ENCODE data around the gene IGSF3.
A peak's percentile ranks its signal among the peaks of the same experiment; 100 is the strongest.
"Not testable (repeated sequence)": the region's sequence is repeated elsewhere in the genome, so short reads cannot be mapped to it uniquely, and the experiment has no call there.

IGSF3 gene

DNA sequence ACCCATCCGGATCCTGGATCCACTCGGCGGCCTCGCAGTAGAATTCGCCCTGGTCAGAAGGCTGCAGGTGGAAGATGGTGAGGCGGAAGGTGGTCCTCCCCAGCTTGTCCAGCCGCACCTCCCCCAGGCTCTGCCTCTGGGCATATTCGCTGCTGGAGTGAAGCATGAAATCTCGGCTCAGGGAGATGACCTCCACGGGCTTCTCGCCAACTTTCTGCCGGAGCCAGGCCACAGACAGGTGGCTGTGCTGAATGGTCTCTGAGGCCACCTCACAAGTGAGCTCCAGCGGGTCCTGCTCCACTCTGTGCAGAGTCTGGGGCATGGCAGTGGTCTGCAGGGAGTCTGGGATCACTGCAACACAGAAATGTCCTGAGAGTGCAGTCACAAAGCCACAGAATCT is 53.7 kb downstream of the IGSF3 start:
- not testable (repeated sequence) for ATAC-seq

DNA sequence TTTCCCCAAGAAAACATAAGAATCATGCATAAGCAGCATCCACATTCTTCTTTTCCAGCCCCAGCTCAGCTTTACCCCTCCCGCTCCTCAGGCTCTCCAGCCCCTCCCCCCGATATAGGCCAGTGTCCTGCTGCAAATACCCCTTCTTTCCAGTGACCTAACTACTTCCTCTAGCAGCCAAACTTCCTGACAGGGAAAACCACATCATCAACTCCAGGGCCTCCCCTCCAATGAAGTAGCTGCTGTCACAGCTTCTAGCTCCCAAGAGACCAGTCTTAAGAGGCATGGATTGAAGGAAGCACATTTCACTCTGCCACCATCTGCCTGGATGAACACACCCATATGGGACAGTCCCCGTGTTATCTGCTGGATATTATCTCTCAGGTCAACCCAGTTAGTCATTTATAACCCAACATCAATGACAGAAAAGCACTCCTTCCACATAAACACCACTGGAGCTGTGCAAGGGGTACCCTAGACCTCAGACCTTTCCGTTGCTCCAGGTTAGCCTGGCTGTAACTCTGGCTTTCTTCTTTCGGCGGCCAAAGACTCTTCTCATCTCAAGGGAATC is 57.6 kb downstream of the IGSF3 start:
- not testable (repeated sequence) for ATAC-seq

DNA sequence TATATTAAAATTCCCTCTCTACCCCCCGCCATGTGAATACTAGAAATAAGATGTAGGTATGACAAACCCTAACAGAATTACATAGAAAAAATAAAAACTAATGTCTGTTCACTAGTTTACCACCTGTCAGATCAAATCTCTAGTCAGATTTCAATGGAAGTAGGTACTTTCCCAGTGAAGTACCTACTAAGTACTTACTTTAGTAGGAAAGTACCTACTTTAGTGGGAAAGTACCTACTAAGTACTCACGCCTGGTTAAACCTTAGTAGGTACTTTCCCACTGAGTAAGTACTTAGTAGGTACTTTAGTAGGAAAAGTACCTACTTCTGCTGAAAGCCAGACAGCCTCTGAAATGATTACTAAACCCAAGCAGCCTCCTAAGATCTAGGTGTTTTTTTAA is 58.7 kb downstream of the IGSF3 start:
- ATAC-seq: not testable (repeated sequence)

DNA sequence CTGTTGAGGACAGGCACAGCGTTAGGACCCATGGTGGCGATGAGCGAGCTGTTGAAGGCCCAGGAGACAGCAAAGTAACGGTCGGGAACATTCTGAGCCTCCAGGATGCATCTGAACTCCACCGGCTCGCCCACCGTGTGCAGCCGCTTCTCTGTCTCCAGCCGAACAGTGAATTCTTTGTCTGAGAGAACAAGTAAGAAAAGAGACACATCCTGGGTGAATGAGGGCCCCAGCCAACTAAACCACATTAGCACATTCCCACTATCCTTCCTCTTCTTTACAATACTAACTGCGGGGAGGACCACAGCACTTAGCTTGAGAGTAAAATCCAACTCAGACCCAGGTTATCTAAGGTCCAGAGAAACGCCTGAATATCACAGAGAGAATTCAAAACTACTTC is 59.4 kb downstream of the IGSF3 start:
- not testable (repeated sequence) for ATAC-seq

DNA sequence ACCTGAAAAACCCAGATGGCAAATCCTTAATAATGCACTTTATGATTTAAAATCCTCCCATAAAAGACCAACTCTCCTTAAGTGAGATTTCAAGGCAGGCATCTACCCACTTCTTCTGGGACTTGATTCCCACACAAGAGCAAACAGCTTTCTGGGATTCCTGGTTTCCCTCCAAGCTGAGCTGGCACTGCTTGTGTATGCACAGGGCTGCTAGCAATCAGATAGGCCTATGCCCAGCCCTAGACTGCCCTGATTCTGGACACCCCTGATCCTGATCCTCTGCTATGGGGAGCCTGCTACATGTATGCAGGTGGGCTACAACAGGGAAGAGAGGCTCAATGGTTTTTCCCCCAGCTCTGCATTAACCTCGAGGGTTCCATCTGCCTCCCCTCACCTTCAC is 60.1 kb downstream of the IGSF3 start:
- not testable (repeated sequence) for ATAC-seq

DNA sequence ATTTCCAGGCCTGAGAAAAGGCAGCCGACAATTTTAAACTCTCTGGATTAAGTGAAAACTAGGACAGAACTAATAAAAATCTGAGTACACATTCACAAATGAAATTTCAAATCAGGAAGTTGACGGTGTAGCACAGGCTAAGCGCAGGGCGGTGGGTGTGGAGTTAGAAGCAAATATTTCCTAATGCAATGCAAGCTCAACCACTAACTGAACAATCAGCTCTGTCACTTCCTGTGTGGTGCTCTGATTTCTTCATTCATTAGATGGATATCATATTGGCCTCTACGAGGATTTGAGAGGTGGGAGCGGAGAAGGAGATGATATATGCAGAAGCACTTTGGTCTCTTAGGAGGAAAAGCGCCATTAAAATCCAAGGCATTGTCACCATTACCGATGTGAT is 61.5 kb downstream of the IGSF3 start:
- not testable (repeated sequence) for ATAC-seq

DNA sequence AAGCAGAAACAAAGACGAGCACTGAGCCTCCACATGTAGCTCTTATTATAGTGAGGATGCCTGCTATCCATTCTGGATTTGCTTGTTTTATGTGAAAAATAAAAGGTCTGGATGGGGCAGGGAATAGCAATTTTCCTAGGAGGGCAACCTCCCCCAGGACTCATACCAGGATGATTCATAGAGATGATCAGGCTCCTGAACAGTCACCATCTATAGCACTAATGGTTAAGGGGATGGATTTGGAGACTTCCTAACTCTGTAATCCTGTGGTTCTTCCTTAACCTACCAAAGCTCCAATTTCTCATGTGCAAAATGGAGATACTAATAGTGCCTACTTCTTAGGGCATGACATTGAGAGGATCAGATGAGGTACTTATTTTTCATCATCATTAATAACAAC is 62.2 kb downstream of the IGSF3 start:
- ATAC-seq: no peak

DNA sequence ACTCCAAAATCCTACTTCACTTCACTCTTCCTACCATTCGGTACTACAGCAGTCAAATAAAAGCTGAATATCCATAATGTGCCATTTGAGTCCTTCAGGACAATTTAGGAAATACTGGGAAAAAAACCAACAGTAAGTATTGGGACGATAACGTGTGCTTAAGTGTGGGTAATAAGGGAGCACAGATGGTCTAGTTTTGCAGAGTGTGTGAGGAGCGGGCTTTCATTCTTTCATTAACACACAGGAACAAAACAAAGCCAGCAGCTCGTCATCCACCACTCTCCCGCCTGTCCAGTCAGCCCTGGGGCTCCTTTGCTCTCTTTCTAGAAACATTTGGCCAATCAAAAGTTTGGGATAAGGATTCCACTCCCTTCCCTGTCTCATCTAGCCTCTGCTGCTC is 63.1 kb downstream of the IGSF3 start:
- ATAC-seq: not testable (repeated sequence)

More for the DNA sequence above, 62.2 kb downstream of the IGSF3 start:
- TF ChIP-seq SNAI2 (CRISPR knock-in tag; IDR thresholded peaks at IDR 0.05): no peak
- no peak for TF ChIP-seq ZFP30 (CRISPR knock-in tag; IDR thresholded peaks at IDR 0.05)

DNA sequence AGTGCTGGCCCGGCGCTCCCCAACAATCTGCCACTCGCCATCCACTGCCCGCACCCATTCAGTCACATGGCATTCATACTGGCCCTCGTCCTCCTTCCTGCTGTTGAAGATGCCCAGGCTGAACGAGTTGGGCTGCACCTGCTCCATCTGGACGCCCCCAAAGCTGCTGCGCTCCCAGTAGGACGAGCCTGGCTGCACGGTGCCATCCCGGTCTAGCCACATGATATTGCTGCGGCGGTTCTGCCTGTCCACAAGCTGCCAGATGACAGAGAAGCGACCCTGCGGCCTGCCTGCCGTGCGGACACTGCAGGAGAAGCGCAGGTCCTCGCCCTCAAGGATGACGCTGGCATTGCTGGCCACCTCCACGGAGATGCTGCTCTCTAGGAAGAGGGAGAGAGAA is 63.9 kb downstream of the IGSF3 start:
- ATAC-seq: not testable (repeated sequence)

DNA sequence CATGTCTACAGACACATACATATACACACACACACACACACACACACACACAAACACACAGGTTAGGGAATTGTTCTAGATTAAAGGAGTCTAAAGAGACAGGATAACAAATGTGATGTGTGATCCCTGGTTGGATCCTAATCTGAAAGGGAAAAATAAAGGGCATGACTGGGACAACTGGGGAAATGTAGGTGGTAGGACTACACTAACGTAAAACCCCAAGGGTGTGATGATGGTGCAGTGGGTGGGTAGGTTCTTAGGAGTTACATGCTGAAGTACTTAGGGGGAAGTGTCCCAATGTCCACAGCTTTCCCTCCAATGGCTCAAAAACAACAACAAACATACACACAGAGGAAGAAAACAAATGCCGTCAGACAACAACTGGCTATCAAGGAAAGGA is 68.2 kb downstream of the IGSF3 start:
- not testable (repeated sequence) for ATAC-seq

DNA sequence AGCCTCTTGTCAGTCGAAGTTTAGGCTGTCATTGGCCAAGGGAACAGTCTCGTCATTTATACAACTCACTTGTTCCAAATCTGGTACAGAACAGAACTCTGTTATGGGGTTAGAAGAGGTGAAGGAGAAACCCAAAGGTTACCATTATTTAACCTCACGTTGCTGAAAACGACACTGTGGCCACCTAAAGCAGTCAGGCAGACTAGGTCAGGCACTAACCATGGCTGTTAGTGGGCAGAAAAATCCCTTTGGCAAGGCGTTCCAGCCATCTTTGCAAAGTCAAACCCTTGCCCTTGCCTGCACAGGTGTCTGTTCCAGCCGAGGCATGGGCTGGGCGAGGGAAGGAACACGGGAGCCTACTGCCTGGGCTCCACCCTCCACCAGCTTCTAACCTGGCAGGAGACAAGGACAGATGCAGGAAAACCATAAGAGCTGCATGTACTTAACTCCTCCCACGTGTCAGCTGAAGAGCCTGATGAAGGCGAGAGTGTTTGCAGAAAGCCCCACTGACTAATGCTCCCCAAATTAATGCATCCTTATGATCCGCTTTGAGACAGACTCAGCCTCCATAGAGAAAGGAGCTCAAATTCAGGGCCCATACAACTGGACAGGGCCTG is 69.0 kb downstream of the IGSF3 start:
- ATAC-seq: not testable (repeated sequence)

DNA sequence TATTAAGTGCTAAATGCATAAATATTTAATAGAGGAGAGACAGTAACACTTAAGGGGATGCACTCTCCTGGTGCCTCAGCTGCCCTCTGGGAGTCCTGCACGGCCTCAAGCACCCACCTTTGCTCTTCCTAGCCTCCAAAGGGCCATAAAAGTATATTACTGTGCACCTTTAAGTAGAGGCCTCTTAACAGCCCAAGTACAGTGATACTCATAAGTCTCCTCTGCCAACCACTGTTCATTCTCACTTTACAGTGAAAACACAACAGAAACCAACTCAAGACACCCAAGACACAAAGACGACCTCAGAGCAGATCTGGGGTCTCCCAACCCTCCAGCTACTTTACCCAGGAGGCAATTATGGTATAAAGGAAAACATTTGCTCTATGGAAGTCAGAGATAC is 70.1 kb downstream of the IGSF3 start:
- ATAC-seq: not testable (repeated sequence)

DNA sequence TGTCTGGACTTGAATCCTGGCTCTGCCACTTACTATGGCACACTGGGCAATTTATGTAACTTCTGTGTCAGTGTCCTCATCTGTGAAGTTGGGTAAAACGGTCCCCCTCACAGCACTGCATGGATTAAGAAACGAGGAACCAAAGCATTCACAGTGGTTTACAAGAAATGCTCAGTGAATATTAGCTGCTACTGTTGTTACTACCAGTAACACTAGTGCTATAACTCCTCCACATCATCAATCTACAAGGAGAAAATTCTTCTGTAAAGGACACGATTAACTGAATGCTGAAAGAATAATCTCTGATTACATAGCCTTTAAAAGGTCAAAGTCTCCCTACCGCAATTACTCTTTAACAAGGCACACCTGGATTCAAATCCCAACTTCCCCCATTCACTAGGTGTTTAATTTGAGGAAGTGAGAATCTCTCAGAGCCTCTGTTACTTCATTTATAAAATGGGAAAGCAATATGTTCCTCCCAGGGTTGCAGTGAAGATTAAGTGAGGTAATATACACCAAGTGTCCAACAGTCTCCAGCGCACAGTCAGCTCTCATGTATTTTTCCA is 70.7 kb downstream of the IGSF3 start:
- not testable (repeated sequence) for ATAC-seq

DNA sequence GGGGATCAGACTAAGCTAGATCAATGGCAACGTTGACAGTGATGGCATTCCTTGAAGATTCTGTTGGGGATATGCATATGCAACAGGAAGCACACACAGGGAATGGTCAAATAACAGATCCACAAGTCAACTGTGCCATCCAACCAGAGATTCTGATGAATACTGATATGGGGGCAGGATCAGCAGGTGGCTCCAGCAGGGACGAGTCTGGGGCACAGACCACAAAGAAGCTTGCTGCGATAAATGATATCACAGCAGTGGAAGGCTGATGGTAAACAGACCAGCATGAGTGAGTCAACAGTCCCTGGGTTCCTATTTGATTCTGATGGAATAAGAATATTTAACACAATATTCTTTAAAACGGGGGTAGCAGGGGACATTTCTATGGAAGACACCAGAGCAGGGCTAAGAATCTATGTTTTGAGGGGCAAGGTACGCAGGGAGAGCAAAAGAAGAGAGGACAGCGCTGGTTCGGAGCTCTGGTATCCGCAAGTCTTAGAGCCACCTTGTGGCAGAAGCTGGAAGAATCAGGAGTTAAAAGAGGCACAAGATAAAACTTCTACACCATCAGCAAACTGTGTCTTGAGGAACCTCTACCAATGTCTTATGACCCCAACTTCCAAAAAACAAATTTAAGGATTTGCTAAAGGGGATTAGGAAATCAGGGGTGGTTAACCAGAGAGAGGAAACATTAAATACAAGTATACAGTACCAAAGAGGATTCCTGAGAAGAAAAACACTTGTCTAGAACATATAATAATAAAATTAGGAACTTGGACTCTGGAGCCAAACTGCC is 71.4 kb downstream of the IGSF3 start:
- peak; percentile 92 for ATAC-seq
- TF ChIP-seq TCF4 (CRISPR knock-in tag; IDR thresholded peaks at IDR 0.05; ENCODE audit: borderline replicate concordance): peak; percentile 36; the same call in 1 of the 2 replicates

DNA sequence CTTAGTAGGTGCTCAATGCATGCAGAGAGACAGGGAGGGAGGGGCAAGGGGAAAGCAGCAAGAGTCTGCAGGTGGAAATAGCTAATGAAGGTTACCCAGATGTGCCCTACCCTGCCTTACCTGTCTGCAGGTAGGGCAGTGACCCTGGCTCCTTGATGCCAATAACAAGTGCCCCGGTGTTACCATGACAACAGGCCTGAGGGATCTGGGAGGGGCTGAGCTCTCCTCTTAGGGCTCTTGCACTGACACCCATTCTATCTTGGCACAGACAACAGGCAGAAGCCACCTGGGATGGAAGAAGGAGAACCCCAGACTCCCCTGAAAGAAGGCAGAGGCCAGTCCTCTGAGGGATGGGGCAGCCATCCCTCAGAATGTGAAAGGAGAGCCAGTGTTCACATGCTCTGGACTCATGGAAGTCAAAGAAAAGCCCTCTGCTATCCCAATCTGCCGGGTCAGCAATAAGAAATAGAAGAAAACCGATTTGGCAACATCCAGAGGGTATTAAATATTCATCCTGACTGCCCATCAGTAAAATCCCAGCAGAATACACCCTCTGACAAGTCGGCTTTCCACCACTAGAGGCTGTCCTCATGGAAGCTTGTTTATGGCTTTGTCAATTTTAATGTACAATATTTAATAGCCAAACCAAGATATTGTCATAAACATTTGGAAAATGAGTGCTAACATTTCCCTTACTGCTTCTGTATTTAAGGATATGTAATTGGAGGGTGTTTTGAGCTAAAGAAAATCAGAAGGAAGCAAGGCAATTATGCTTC is 72.3 kb downstream of the IGSF3 start:
- peak; percentile 81 for ATAC-seq

DNA sequence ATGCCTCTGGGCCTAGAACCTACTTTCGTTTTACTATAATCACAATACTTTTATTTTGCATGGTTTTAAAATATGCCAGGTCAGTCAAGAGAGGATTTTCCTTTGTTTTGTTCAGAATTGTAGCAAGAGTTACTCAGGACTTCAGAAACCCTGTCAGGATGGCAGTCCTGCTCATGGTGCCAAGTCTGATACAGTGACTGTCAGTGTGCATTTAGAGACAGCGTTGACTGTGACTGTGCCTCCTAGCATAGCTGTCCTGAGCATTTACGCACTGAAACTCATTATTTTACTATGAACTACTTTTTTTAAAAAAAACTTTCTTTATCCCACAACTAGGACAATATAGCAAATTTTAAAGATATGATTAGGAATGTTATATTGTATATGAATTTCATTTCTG is 73.6 kb downstream of the IGSF3 start:
- not testable (repeated sequence) for ATAC-seq

DNA sequence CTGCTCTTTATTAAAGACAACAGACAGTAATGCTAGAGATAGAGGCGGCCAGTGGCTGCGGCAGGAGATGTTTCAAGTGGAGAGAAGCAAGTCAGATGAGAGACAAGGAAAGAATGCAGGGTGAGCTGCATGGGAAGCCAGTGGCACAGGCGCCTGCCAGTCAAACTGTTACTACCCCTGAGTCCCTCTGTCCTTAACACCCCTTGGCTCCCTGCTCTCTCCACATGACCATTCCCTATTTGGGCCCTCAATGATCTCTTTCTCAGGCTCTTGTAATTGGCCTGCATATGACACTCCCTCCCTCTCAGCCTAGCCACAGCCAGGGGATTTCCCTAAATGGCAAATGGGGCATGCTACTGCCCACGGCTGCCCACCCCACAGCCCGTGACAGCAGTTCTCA is 74.1 kb downstream of the IGSF3 start:
- not testable (repeated sequence) for ATAC-seq

DNA sequence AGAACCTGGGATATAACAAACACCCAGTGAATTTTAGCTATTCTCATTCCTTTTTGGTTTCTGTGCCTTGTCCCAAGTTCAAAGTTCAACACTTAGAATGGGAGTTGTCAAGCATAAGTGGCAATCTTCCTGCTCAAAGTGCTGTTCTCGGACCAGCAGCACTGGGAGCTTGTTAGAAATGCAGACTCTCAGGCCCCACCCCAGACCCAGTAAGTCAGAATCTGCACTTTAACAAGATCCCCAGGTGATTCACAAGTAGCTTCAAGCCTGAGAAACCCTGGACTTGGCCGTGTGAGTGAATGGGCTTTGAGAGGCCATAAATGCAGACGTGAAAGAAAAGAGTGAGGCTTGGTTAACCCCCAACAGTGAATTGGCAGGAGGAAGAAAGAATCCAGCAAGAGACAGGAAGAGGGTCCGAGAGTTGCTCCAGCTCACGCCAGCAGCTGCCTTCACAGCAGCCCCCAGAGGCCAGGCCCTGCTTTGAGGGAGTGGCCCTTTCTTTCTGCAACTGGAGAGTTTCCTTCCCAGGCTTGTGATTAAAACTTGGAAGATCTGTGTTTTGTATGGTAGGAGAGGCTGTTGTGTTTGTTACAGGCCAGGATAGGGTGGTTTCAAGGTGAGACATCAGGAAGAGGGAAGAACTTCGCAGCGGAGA is 75.5 kb downstream of the IGSF3 start:
- not testable (repeated sequence) for ATAC-seq

DNA sequence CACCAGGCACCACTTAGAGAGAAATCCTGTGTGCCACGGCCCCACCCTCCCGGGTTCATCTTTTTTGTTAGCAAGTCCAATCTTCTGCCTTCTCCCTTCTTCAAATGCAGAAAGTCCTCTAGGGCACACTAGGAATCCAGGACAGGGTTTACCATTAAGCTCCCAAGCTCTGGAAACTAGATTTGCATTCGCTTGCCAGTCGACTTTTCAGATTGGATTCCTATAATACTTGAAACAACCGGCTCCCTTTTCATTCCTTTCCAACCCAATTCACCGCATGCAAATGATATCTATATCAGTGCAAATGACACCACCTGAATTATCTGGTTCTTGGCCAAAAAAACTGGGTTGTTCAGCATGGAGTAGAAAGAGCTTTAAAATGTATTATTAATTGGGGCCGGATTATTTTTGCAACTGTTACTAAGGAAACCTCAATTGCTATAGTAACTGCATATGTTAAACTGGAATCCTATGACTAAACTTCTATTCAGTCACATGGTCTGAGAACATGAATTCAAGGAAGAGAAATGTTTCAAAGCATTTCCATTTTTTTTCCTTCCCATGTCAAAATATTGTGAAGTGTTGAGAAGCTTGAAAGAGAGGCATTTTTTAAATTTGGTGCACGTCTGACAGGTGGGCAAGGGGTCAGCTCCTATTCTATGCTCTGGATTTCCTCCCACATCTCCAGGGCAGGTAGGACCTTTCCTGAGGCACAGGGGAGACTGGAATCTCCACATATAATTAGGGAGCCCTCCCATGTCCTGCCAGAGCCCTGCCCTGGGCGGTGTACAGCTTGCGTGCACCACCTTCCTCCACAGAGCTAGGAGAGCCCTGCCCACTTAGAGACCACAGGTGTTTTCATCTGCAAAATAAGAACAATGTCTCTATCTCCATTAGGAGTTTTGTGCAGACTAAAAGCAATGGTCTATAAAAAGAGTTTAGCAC is 76.3 kb downstream of the IGSF3 start:
- ATAC-seq: 0 out of 3 replicates have a peak, but pooled peaks have one; percentile 7

All from SK-N-SH treated with all-trans-retinoic acid at 6 μM for 48 hours (cell line).